HG02840 (cell line): ENCODE data around the gene ZNF473.

Source experiments
- ATAC-seq: cut with Tn5 transposase; IDR thresholded peaks from one replicate; pipeline ENCODE4 v1.9.1; 2021; ENCODE audit warnings: mild to moderate bottlenecking, moderate library complexity, moderate number of reproducible peaks; ENCODE audit not compliant: unreplicated experiment, low FRiP score

Gene ZNF473

DNA sequence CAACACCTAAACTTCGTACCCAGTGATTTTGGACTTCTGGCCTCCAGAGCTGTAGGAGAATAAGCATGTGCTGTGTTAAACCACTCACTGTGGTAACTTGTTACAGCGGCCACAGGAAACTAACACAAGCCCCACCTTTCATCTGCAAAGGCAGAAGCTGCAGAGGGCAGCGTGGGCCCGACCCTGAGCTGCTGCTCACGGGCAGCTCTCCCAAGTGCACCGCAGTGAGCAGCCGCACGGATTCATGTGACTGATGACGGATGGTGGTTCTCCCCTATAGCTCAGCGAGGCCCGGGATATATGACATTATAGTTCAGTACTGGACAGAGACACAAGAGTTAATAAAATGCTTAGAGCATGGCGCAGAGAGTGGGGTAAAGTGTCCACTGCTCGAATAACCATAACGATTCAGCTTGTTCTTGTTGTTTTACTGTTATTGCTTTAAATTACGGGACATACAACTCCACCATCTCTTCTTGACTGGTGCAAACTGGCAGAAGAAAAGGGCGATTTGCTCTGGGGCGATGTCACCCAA lies 22.5 kb upstream of the ZNF473 start:
- no peak for ATAC-seq

DNA sequence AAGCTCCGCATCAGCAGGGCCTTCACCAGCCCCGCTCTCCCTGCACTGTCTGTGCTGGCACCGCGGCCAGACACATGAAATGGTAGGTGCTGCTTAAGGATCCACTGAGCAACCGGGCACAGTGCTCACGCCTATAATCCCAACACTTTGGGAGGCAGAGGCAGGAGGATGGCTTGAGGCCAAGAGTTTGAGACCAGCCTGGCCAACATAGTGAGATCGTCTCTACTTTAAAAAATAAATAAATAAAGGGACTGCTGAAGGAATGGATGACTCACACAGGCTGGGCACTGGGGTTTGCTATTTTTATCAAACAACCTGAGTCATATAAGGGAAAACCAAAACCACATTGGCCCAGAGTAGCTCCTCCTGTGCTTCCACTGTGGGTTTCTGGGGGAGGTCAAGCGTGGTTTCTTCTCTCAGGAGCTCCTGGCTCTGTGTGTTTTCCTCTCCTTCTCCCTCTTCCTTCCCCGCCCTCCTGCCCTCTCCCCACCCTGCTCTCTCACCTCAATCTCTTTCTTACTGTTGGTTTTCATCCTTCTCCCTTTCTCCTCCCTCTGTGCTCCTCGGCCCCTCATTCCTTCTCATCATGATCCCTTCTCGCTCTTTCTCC lies 21.9 kb upstream of the ZNF473 start:
- ATAC-seq = no peak

GRCh38 chr19:50005428-50005827 lies 20.4 kb upstream of the ZNF473 start:
- no peak for ATAC-seq

DNA sequence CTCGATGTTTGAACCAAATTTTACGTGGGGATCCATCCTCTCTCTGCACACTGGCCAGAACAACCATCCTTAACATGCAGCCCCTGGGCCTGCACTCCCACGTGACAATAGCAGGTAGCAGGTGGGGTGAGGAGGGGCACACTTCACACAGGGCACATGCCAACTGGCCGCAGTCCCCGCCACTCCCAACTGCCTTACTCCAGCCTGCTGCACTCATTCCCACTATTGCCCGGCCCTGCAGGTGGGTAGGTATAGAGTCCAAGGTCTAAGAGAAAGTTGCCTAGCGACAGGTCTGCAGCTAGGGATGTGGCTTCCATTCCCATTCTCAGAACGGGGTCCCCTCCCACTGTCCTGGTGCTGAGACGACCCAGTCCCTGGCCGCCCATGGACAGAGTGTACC lies 18.6 kb upstream of the ZNF473 start:
- no peak for ATAC-seq

- no peak for ATAC-seq
These were observed 17.9 kb upstream of the ZNF473 start for GRCh38 chr19:50007947-50008346.

GRCh38 chr19:50008532-50008931 lies 17.3 kb upstream of the ZNF473 start:
- no peak for ATAC-seq

DNA sequence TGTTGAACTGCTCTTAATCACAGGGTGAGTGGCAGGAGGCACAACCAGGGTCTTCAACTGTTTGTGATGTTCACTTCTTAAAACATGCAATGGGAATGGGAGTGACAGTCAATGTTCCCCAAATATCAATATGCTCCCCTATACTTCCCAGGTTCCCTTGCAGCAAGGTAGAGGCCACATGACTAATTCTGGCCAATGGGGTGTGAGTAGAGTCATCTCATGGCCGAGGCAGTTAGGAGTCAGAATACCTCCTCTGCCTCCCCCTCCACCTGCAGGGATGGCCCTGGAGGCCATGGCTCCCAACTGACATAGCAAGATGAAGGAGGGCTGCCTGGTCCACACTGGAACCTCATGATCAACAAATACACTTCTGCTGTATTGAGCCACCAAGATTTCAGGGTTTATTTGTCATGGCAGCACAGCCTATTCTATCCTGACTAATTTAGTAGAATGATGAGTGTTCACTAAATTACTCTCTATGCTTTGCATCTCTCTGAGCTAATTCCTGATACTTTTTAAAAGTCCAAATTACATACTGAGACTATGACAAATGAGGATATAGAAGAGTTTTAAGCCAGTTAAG lies 9.5 kb upstream of the ZNF473 start:
- ATAC-seq = no peak

GRCh38 chr19:50020481-50020880 lies 5.3 kb upstream of the ZNF473 start:
- ATAC-seq = no peak

GRCh38 chr19:50022823-50023222 lies 3.0 kb upstream of the ZNF473 start:
- no peak for ATAC-seq

DNA sequence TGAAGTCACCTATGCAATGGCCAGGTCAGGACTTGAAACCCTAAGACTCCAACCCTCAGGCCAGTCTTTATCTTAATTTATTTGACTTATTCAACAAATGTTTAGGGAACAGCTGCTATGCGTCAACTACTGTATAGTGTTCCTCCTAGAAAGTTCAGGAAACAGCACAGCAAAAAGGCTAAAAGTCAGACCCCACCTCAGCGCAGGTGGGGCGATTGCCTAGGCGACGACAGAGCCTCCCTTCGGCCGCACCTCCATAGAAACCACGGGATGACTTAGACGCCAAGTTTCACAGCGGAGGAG lies 1.1 kb upstream of the ZNF473 start:
- no peak for ATAC-seq

DNA sequence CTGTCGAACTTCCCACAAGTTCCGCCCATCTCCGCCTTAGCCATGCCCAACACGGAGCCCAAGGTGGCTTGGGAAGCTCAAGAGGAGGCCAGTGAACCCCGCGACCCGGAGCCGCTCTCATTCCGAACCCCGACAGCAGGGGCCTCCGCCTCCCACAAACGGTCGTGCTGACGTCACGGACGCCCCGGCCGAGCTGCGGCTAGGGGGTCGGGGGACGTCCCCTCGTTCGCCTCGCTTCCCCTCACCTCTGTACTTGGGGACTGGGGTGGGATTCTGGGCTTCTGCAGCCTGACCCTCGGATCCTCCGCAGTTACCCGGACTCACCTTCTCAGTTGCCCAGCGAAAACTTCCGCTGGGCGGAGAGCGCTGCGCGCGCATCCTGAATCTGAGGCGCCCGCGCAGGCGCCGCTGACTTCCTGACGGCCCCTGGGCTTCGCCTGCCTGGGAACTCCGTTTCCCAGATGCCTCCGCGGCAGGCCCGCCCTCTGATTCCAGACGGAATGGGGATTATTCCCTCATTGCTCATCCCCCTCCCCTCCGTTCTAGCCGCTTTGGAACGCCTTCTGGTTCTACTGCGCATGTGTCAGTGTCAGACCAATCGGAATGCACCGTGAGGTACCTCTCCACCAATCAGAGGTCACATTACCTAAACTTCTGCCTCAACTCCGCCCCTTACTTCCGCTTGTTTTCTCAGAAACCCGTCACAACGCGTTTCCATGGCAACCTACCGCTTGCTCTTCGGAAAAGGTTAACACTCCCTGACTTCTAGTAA lies 597 bp upstream of the ZNF473 start, which contains the start of gene VRK3:
TSS of gene VRK3 (minus strand) at position 351 of the 772 bp plus-strand sequence. CDS start 9,210 bp downstream, outside the sequence.
- peak; percentile 85 for ATAC-seq

DNA sequence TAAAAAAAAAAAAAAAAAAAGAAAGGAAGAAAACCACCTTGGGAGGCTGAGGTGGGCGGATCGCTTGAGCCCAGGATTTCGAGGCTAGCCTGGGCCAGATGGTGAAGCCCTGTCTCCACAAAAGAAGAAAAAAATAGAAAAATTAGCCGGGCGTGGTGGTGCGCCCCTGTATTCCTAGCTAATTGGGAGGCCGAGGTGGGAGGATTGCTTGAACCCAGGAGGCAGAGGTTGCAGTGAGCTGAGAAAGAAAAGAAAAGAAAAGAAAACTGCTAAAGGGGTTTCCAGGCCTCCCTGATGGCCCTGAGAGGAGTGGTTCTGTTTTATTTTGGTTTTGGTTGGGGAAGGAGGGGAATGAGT lies 723 bp downstream of the ZNF473 start:
- ATAC-seq = no peak

- no peak for ATAC-seq
These were observed 4.4 kb downstream of the ZNF473 start for GRCh38 chr19:50030225-50030624.

GRCh38 chr19:50030937-50031336 lies 5.1 kb downstream of the ZNF473 start:
- no peak for ATAC-seq

DNA sequence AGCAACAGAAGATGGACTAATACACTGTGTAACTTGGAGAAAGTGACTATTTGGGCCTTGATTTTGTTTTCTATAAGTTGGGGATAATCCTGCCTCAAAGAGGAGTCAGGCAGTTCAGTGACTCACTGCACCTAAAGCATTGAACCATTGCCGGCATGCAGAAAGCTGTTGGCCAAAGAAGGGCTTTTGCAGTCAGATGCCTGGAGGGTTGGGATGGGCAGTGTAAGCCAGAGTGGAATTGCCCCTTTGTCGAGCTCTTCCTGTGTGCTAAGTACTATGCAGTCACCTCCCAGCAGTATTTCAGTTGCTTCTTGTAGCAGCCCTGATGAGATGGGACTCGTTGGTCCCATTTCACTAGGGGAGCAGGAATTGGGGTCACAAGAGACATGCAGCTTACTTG lies 11.1 kb downstream of the ZNF473 start:
- ATAC-seq = no peak

- no peak for ATAC-seq
These were observed 14.2 kb downstream of the ZNF473 start for GRCh38 chr19:50039968-50040367.

GRCh38 chr19:50040967-50041366 lies 15.2 kb downstream of the ZNF473 start:
- no peak for ATAC-seq

DNA sequence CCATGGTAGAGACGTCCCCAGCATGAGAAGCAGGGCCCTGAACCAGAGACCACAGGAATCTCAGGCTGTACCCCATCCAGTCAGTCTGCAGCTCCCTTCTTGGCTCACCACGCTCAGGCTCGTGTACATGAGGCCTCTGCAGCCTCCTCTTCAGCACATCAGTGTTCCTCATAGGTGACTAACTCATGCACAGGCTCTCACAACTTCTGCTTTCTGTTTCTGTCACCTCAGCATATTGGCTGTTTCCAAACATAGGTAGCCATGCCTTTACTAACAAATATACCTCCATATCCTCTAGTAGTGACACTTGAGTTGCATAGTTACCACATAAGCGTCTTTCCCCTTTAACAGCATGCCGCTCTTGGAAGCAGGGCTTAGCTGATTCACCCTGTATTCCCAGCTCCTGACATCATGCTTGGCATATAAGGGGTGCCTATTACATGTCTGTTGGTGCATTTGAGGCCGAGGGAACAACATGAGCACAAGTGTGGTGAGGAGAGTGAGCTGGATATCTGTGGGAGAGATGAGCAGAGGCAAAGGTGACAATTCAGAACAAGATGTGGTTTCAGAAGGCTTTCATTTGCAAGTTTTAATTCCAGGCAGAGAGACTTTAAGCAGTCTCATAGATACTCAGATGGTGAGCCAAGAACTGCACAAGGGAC lies 16.7 kb downstream of the ZNF473 start:
- ATAC-seq = no peak

DNA sequence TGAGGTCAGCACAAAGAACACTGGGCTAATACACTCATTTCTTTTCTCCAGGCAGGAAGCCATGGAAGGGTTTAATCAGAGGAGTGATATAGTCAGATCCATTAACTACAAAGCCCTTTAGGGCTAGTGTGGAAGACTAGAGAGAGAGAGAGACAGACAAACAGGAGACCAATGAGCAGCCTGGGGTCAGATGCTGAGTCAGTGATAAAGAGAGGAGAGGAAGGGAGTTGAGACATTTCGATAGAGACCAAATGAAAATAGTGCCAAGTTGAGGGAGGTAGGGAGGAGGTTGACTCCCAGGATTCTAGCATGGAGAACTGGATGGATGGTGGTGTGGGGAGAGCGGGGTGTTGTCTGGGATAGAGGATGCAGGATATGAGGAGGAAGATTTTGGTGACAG lies 18.2 kb downstream of the ZNF473 start:
- ATAC-seq = no peak

- ATAC-seq = no peak
These were observed 19.1 kb downstream of the ZNF473 start for GRCh38 chr19:50044922-50045321.
